IMR-90 (cell line): ENCODE measurements around the gene DPM1. TPM values are rescaled to one million over a fixed set of nuclear protein-coding genes. Genes with fewer than 3 reads are reported as not detected.
A peak's percentile ranks its signal among the peaks of the same experiment; 100 is the strongest.

Experiments
- ATAC-seq: fragments of 200-7000 bp; cut with Tn5 transposase; 2 replicates; pipeline ENCODE4 v1.9.1; 2020; ENCODE audit warnings: low read depth, mild to moderate bottlenecking, moderate library complexity
- BruUV-seq: library from RNA; stranded (reverse); fragments of 400-500 nt; replicated peaks from 2 replicates; lab custom pipeline; 2021; lab: Mats Ljungman, UMichigan
- CTCF ChIA-PET: fragments of 300-600 bp; formaldehyde crosslinking; extraction: SDS; loops from one replicate; lab custom pipeline; 2021; ENCODE audit warnings: antibody characterized with exemption; lab: Yijun Ruan, JAX
- POLR2A ChIA-PET: fragments of 300-600 bp; sonication (Branson Sonifier 250); formaldehyde crosslinking; loops from one replicate; lab custom pipeline; 2022; ENCODE audit warnings: antibody characterized with exemption; ENCODE audit not compliant: unreplicated experiment; lab: Charles Lee
- DNase-seq: peaks from one replicate; pipeline ENCODE4 v3.0.0; 2013
- H2AFZ ChIP-seq: replicated peaks from 2 replicates; pipeline ENCODE3; 2013; ENCODE audit warnings: low read length, mild to moderate bottlenecking; ENCODE audit not compliant: poor library complexity
- H2AK5ac ChIP-seq: 2 replicates; pipeline ENCODE4 v1.6.1; 2013; ENCODE audit warnings: low read depth, low read length, inconsistent platforms
- H2AK9ac ChIP-seq: replicated peaks from 2 replicates; pipeline ENCODE3; 2013; ENCODE audit warnings: mild to moderate bottlenecking, low read depth, low read length, moderate library complexity; ENCODE audit not compliant: poor library complexity
- H2BK120ac ChIP-seq: 2 replicates; pipeline ENCODE4 v1.6.1; 2013; ENCODE audit warnings: low read depth, low read length, inconsistent platforms
- H2BK15ac ChIP-seq: 3 replicates; pipeline ENCODE4 v1.6.1; 2013; ENCODE audit warnings: low read depth, low read length, inconsistent platforms
- H2BK20ac ChIP-seq: 2 replicates; pipeline ENCODE4 v1.6.1; 2013; ENCODE audit warnings: low read depth, mild to moderate bottlenecking, inconsistent platforms, low read length, moderate library complexity
- H2BK5ac ChIP-seq: 2 replicates; pipeline ENCODE4 v1.6.1; 2013; ENCODE audit warnings: mild to moderate bottlenecking, low read depth, low read length, inconsistent platforms; ENCODE audit not compliant: poor library complexity, severe bottlenecking
- H3K14ac ChIP-seq: replicated peaks from 2 replicates; pipeline ENCODE4 v1.6.1; 2013; ENCODE audit warnings: low read depth, low read length, inconsistent platforms
- H3K18ac ChIP-seq: 2 replicates; pipeline ENCODE4 v1.6.1; 2013; ENCODE audit warnings: low read depth, low read length, control low read depth
- H3K23ac ChIP-seq: 2 replicates; pipeline ENCODE4 v1.6.1; 2013; ENCODE audit warnings: low read depth, low read length, inconsistent platforms
- H3K27ac ChIP-seq: 2 replicates; pipeline ENCODE4 v1.5.1; 2013; ENCODE audit warnings: mild to moderate bottlenecking, control low read depth, low read length; ENCODE audit not compliant: insufficient read depth
- H3K27me3 ChIP-seq: 2 replicates; pipeline ENCODE4 v1.6.1; 2013; ENCODE audit warnings: low read length; ENCODE audit not compliant: control insufficient read depth, insufficient read depth
- H3K36me3 ChIP-seq: 2 replicates; pipeline ENCODE4 v1.6.1; 2013; ENCODE audit warnings: low read length, mixed read lengths; ENCODE audit not compliant: control insufficient read depth, insufficient read depth
- H3K4ac ChIP-seq: 2 replicates; pipeline ENCODE4 v1.6.1; 2013; ENCODE audit warnings: low read depth, low read length, inconsistent platforms
- H3K4me1 ChIP-seq: 2 replicates; pipeline ENCODE4 v1.6.1; 2013; ENCODE audit warnings: low read length, mixed read lengths; ENCODE audit not compliant: control insufficient read depth, insufficient read depth
- H3K4me2 ChIP-seq: 2 replicates; pipeline ENCODE4 v1.6.1; 2013; ENCODE audit warnings: low read depth, mild to moderate bottlenecking, control low read depth, low read length, moderate library complexity
- H3K4me3 ChIP-seq: 2 replicates; pipeline ENCODE4 v1.5.1; 2013; ENCODE audit warnings: low read depth, mild to moderate bottlenecking, control low read depth, low read length, moderate library complexity; ENCODE audit not compliant: insufficient read depth
- H3K56ac ChIP-seq: 2 replicates; pipeline ENCODE4 v1.6.1; 2013; ENCODE audit warnings: low read length, inconsistent platforms; ENCODE audit not compliant: insufficient read depth; ENCODE audit errors: extremely low read depth
- H3K79me1 ChIP-seq, 2 experiments: 2 replicates each; pipeline ENCODE4 v1.6.1; 2013; ENCODE audit warnings: low read length in 2 of 2, inconsistent platforms in 1 of 2, low read depth in 1 of 2
- H3K9ac ChIP-seq: 2 replicates; pipeline ENCODE4 v1.6.1; 2013; ENCODE audit warnings: low read depth, low read length, control low read depth
- H3K9me1 ChIP-seq: 2 replicates; pipeline ENCODE4 v1.6.1; 2013; ENCODE audit warnings: low read length, inconsistent platforms; ENCODE audit not compliant: insufficient read depth
- H3K9me3 ChIP-seq: 2 replicates; pipeline ENCODE4 v1.6.1; 2013; ENCODE audit warnings: low read length; ENCODE audit not compliant: control insufficient read depth, insufficient read depth
- H4K20me1 ChIP-seq: 2 replicates; pipeline ENCODE4 v1.6.1; 2013; ENCODE audit warnings: low read length, inconsistent platforms; ENCODE audit not compliant: insufficient read depth
- H4K5ac ChIP-seq: 2 replicates; pipeline ENCODE4 v1.6.1; 2013; ENCODE audit warnings: mild to moderate bottlenecking, low read depth, low read length, control low read depth
- H4K8ac ChIP-seq, 2 experiments: 2 replicates each; pipeline ENCODE4 v1.6.1; 2013; ENCODE audit warnings: low read depth in 2 of 2, low read length in 2 of 2, control low read depth in 1 of 2, inconsistent platforms in 1 of 2
- H4K91ac ChIP-seq: 2 replicates; pipeline ENCODE4 v1.6.1; 2013; ENCODE audit warnings: low read depth, low read length, inconsistent platforms; ENCODE audit not compliant: insufficient read depth
- FOS ChIP-seq: fragments of 150-350 bp; IDR thresholded peaks from 2 replicates; pipeline ENCODE4 v1.6.1; 2016; ENCODE audit warnings: low read depth, low read length
- MAZ ChIP-seq: IDR thresholded peaks from 2 replicates; pipeline ENCODE4 v1.6.1; 2012; ENCODE audit warnings: low read depth, mild to moderate bottlenecking, low read length, improper control_type of control experiment, moderate library complexity, borderline replicate concordance
- MXI1 ChIP-seq: IDR thresholded peaks from 2 replicates; pipeline ENCODE4 v1.6.1; 2012; ENCODE audit warnings: low read depth, mild to moderate bottlenecking, low read length, moderate library complexity, borderline replicate concordance
- NFE2L2 ChIP-seq: fragments of 150-350 bp; IDR thresholded peaks from 2 replicates; pipeline ENCODE4 v1.6.1; 2016; ENCODE audit warnings: low read depth, mild to moderate bottlenecking, low read length
- RAD21 ChIP-seq: IDR thresholded peaks from 2 replicates; pipeline ENCODE4 v1.6.1; 2012; ENCODE audit warnings: low read length, improper control_type of control experiment
- RCOR1 ChIP-seq: IDR thresholded peaks from 2 replicates; pipeline ENCODE4 v1.6.1; 2012; ENCODE audit warnings: mild to moderate bottlenecking, low read length, improper control_type of control experiment; ENCODE audit not compliant: insufficient replicate concordance
- USF2 ChIP-seq: fragments of 150-350 bp; IDR thresholded peaks from 2 replicates; pipeline ENCODE4 v1.6.1; 2017; ENCODE audit warnings: mild to moderate bottlenecking, antibody characterized with exemption, low read length, low read depth
- WGBS, 2 experiments: methylation state at CpG; one replicate each; pipeline versions ENCODE4 v1.1.5 to v1.1.7; 2013; ENCODE audit warnings: missing lambda C conversion rate in 2 of 2; ENCODE audit not compliant: insufficient read length in 1 of 2; ENCODE audit errors: extremely low coverage in 2 of 2; 5-methylcytosine and 5-hydroxymethylcytosine counted together
- dilution Hi-C: fragments of 300-500 bp; cut with HindIII; formaldehyde crosslinking; loops from one replicate; pipeline ENCODE4 v1.14.3; 2018; ENCODE audit warnings: low sequenced_read_pairs; ENCODE audit not compliant: unreplicated experiment
- in situ Hi-C: fragments of 300-500 bp; cut with MboI; formaldehyde crosslinking; loops from 3 replicates; pipeline ENCODE4 v1.14.3; 2019; ENCODE audit warnings: low sequenced_read_pairs, inconsistent platforms, mixed read lengths
- intact Hi-C: fragments of 100-400 bp; cut with micrococcal nuclease; formaldehyde crosslinking; loops from 2 replicates; pipeline ENCODE4 v1.10.0; 2022
- polyA plus RNA-seq, 3 experiments: library from polyadenylated mRNA; depleted of rRNA; stranded (reverse); fragments of >200 nt; gene quantifications; 2 replicates each; pipeline ENCODE4 v1.2.3, GENCODE V29; 2012; ENCODE audit warnings: low replicate concordance in 1 of 3
- total RNA-seq: library from RNA; depleted of rRNA; stranded (reverse); fragments of >200 nt; gene quantifications from 2 replicates; pipeline ENCODE4 v1.2.3, GENCODE V29; 2012

Gene DPM1
- total and polyA plus RNA-seq, 2 of the 4 experiments (the other 2 are of a cell fraction) = 59.1 to 89.1 TPM

GRCh38 chr20:50982363-50982762 is 24.0 kb upstream of the DPM1 start:
- no peak overlapping the region for H4K5ac ChIP-seq
- no peak overlapping the region for H3K9ac ChIP-seq
- H3K4ac ChIP-seq = 0 out of 2 replicates have a peak overlapping the region, but pooled peaks have one; percentile 13
- H2BK5ac ChIP-seq = no peak overlapping the region
- ChIA-PET CTCF (interaction anchor here (0.6 to 2.3 kb wide), 4 partner anchors 11 to 384 kb away, joined by 3 to 5 read pairs (median 4); partner anchors contain the start of genes DPM1 and MOCS3), POLR2A (no interaction called here)
- peaks cover 19% of the 10 kb centered on the region for H3K9me1 ChIP-seq
- H4K20me1 ChIP-seq = peaks cover 3% of the 10 kb centered on the region; the same call in 1 of the 2 replicates
- H2AK5ac ChIP-seq = no peak overlapping the region
- BruUV-seq = no TSS peak
- H3K4me1 ChIP-seq = peaks cover 24% of the 10 kb centered on the region
- H3K4me2 ChIP-seq = no peak overlapping the region
- no peak overlapping the region for H2AFZ ChIP-seq
- no peak for ATAC-seq
- H3K14ac ChIP-seq = no peak overlapping the region
- H2BK120ac ChIP-seq = 0 out of 2 replicates have a peak overlapping the region, but pooled peaks have one; percentile 12
- dilution Hi-C loops = no loop called here
- no peak overlapping the region; the same call in 2 of the 3 replicates for H2BK15ac ChIP-seq
- H3K27me3 ChIP-seq = no peaks in the 10 kb centered on the region
- DNase-seq = peak; percentile 68
- in situ Hi-C loops = loop anchor here (10.0 to 25.0 kb wide), 3 partner anchors 612 to 1105 kb away; partner anchors contain the start of gene ATP9A
- no peak overlapping the region for H2BK20ac ChIP-seq
- no peak overlapping the region for H3K23ac ChIP-seq
- H2AK9ac ChIP-seq = no peak overlapping the region
- H4K8ac ChIP-seq = no peak overlapping the region
- peaks cover 0 to 15% of the 10 kb centered on the region in 2 experiments; a peak in 1 of 4 replicates for H3K79me1 ChIP-seq
- H3K18ac ChIP-seq = no peak overlapping the region
- no peak overlapping the region for H3K27ac ChIP-seq
- H3K4me3 ChIP-seq = no peak overlapping the region
- no peaks in the 10 kb centered on the region for H3K36me3 ChIP-seq
- no peaks in the 10 kb centered on the region for H3K9me3 ChIP-seq
- 0 out of 2 replicates have a peak overlapping the region, but pooled peaks have one; percentile 7 for H4K91ac ChIP-seq
- 53% methylated on average over 3 of the region's 4 CpGs; no CpG with 5 or more reads in 1 of the 2 experiments for WGBS, 2 experiments
- no peak overlapping the region for H3K56ac ChIP-seq
- intact Hi-C loops = loop anchor here (5.0 kb wide), 1 partner anchor 630 kb away; no protein-coding TSS in a partner anchor
- TF ChIP-seq MAZ (no peak), RCOR1 (no peak), RAD21 (no peak), FOS (no peak), NFE2L2 (no peak), USF2 (peak; percentile 89), MXI1 (0 out of 2 replicates have a peak, but pooled peaks have one; percentile 44)
